Measurements from ENCODE around the gene GSG1L. TPM values are rescaled to one million over a fixed set of nuclear protein-coding genes. Genes with fewer than 3 reads are reported as not detected.

GSG1L gene
- total RNA-seq, 4 donors from 2014 or later: not detected

- TF ChIP-seq CTCF (IDR thresholded peaks at IDR 0.05; ENCODE audit: low read depth): no peak
These were observed 35.7 kb upstream of the GSG1L start for GRCh38 chr16:28098959-28099945.

GRCh38 chr16:28098171-28098958, 34.9 kb upstream of the GSG1L start:
- TF ChIP-seq CTCF (IDR thresholded peaks at IDR 0.05; ENCODE audit: low read depth): no peak

GRCh38 chr16:28096983-28097899, 33.7 kb upstream of the GSG1L start:
- no peak for TF ChIP-seq CTCF (IDR thresholded peaks at IDR 0.05; ENCODE audit: low read depth)

GRCh38 chr16:28093385-28093725, 29.8 kb upstream of the GSG1L start:
- no peak for TF ChIP-seq CTCF (IDR thresholded peaks at IDR 0.05; ENCODE audit: low read depth)

GRCh38 chr16:28092721-28093384, 29.3 kb upstream of the GSG1L start:
- no peak for TF ChIP-seq CTCF (IDR thresholded peaks at IDR 0.05; ENCODE audit: low read depth)

GRCh38 chr16:28091656-28092055, 28.1 kb upstream of the GSG1L start:
- TF ChIP-seq CTCF (IDR thresholded peaks at IDR 0.05; ENCODE audit: low read depth): no peak
